Measurements from ENCODE around the gene TMCO5A. TPM values are rescaled to one million over a fixed set of nuclear protein-coding genes. Genes with fewer than 3 reads are reported as not detected.
A peak's percentile ranks its signal among the peaks of the same experiment; 100 is the strongest.
"Not testable (repeated sequence)": the region's sequence is repeated elsewhere in the genome, so short reads cannot be mapped to it uniquely, and the experiment has no call there.

TMCO5A gene
- polyA plus RNA-seq, 3 donors: not detected

- DNase-seq (ENCODE audit: extremely low read depth in 1 of 11, low read depth in 9 of 11, low spot score in 4 of 11): no peak
Measured at GRCh38 chr15:37941779-37942178, 7.3 kb downstream of the TMCO5A start.

DNA sequence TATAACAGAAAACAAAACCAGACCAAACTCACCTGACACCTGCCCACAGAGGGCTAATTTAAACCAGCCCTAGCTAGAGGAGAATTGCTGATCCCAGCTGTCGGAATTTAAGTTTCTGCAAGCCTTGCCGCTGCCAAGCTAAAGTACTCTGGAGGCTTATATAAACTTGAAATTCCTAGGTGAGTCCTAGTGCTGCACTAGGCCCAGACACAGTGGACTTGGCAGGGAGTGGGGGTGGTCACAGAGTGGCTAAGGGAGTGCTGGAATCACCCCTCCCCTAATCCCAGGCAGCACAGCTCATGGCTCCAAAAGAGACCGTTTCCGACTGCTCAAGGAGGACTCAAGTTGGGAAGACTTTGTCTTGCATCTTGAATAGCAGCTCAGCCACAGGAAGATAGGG, 17.6 kb downstream of the TMCO5A start:
- no peak for DNase-seq (ENCODE audit: extremely low read depth in 1 of 11, low read depth in 9 of 11, low spot score in 4 of 11)

GRCh38 chr15:37960742-37961141, 26.3 kb downstream of the TMCO5A start:
- DNase-seq (ENCODE audit: extremely low read depth in 1 of 11, low read depth in 9 of 11, low spot score in 4 of 11): not testable (repeated sequence)

DNA sequence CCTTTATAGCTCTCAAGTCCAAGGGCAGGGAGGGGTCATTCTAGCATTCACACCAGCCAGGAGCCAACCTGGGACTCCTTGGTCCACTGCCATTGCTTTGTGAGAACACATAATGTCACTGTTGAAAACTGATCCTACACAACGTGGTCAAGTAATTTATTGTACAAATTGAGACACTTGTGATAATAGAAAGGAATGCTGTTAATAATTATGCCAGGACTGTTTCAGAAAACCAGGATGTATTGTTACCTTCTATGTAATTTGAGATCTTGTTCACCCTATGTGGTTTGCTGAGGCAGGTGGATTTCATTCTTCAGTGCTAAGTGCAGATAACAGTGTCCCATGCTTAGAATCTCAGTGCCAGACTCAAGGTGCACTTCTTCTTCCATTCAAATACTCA, 33.3 kb downstream of the TMCO5A start:
- DNase-seq (ENCODE audit: extremely low read depth in 1 of 11, low read depth in 9 of 11, low spot score in 4 of 11): no peak

DNA sequence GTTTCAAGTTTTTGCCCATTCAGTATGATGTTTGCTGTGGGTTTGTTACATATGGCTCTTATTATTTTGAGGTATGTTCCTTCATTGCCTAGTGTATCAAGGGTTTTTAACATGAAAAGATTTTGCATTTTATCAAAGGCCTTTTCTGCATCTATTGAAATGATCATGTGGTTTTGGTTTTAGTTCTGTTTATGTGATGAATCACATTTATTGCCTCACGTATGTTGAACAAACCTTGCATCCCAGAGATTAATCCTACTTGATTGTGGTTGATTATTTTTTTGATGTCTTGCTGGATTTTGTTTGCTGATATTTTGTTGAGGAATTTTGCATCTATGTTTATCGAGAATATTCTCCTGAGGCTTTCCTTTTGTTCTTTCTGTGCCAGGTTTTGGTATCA, 39.4 kb downstream of the TMCO5A start:
- DNase-seq (ENCODE audit: extremely low read depth in 1 of 11, low read depth in 9 of 11, low spot score in 4 of 11): no peak

DNA sequence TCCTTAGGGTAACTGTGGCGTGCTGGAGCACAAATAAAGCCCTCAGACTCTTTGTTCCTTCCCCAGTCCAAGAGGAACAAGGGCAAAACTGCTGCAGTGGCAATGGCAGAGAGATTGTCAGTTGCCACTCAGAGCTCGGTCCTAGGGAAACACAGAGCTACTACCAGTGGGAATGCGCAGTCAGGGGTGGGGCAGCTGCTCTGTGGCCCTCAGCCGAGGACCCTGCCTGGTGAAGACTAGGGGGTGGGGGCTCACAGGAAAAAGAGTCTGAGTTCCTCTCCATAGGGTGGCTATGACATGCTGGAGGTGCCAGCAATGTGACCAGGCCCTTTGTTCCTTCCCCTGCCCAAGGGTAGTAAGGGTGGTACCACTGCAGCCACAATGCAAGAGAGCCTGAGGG, 43.8 kb downstream of the TMCO5A start:
- no peak for DNase-seq (ENCODE audit: extremely low read depth in 1 of 11, low read depth in 9 of 11, low spot score in 4 of 11)

DNA sequence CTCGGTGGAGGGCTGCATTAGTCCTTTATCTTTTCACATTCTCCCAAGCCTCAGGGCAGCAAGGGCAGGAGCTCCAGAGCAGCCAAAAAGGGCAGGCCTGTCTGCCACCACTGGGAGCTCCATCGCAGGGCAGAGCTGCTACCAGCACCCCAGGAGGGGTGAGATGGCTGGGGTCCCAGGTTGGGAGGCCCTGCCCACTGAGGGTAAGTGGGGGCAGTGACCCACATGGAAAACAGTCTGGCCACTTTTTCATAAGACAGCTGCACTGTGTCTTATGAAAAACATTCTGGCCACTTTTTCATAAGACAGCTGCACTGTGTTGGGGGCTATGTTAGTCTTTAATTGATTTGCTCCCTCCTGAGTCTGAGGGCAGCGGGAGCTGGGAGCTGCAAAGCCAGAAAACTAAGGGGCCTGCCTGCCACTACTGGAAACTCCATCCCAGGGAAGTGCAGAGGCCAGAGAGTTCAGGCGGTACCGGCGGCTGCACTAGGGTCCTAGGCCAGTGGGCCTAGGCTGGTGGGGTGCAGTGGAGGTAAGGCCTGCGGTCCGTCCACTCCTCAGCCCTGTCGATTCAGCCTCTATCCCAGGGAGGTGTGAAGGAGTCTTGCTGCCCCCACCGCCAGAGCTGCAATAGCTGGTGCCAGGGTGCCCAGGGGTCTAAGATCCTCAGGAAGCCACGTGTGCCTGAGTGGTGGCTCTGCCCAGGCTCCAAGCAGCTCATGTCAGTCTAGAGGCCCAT, 45.4 kb downstream of the TMCO5A start:
- DNase-seq (ENCODE audit: extremely low read depth in 1 of 11, low read depth in 9 of 11, low spot score in 4 of 11): peak in 2 of 11 donors; percentile 24 to 51

DNA sequence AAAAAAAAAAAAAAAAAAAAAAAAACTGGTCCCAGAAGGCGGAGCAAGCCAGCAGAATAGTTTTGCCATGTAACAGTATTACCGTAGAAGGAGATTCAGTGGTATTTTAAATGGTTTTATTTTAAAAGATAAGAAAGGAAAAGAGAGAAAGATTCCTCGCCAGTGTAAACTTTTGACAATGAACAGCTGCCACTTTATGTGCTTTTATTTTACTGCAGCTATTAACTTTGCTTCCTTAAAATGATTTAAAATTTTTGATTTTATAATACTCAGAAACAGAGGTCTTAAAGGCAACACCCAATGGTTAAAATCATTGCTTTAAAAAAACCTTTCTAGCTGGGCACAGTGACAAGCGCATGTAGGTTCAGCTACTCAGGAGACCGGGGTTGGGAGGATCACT, 46.8 kb downstream of the TMCO5A start:
- no peak for DNase-seq (ENCODE audit: extremely low read depth in 1 of 11, low read depth in 9 of 11, low spot score in 4 of 11)

- no peak for DNase-seq (ENCODE audit: extremely low read depth in 1 of 11, low read depth in 9 of 11, low spot score in 4 of 11)
Measured at GRCh38 chr15:37981775-37982174, 47.3 kb downstream of the TMCO5A start.

DNA sequence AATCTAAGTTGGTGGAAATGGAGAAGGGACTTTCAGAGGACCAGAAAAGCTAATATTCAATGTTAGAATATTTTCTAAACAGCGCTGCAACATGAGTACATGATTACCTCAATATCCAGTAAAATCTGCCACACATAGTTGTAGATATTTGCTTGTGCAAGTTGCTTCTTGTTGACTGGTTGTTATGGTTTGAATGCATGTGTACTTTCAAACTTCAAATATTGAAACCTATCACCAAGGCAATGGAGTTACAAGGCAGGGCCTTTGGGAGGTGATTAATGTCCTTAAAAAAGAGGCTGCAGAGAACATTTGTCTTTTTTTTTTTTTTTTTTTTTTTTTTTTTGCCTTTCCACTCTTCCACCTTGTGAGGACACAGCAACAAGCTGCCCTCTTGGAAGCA, 49.9 kb downstream of the TMCO5A start:
- DNase-seq (ENCODE audit: extremely low read depth in 1 of 11, low read depth in 9 of 11, low spot score in 4 of 11): no peak

- DNase-seq (ENCODE audit: extremely low read depth in 1 of 11, low read depth in 9 of 11, low spot score in 4 of 11): peak in 9 of 11 donors; percentile 47 to 77 (median 55)
Measured at GRCh38 chr15:37995461-37996347, 61.3 kb downstream of the TMCO5A start.
